Neural crest cell (in vitro differentiated cells): ENCODE data around the gene CCT8L2. TPM values are rescaled to one million over a fixed set of nuclear protein-coding genes. Genes with fewer than 3 reads are reported as not detected.

Experiments
- total RNA-seq: library from RNA; stranded (reverse); gene quantifications from 2 replicates; pipeline ENCODE4 v1.2.1, GENCODE V29; 2021

Gene CCT8L2
- total RNA-seq, 1 donor from 2014 or later: not detected

Other genes starting within 250 kb of the CCT8L2 start
- gene XKR3, start 232.6 kb upstream of the CCT8L2 start, total RNA-seq: not detected in 2 replicates